Measurements from ENCODE around the gene SGPP2.

GRCh38 chr2:222582928-222583327, 158.6 kb downstream of the SGPP2 start:
- peak in 1 of 4 experiments; percentile 12 for TF ChIP-seq CTCF (IDR thresholded peaks at IDR 0.05)
- TF ChIP-seq POLR2A (IDR thresholded peaks at IDR 0.05): no peak
- no peak for TF ChIP-seq POLR2AphosphoS5 (IDR thresholded peaks at IDR 0.05)
